Uterus (tissue), 2 donors: ENCODE data around the gene FBXO7.

Experiments used
- CTCF ChIP-seq, 4 experiments: fragments of 200-600 bp in 2 of 4; fragments of 450-650 bp in 2 of 4; sonication (generic) in 2 of 4; IDR thresholded peaks; one replicate each; pipeline ENCODE4 v1.5.1; 2016 to 2019; ENCODE audit warnings: antibody characterized with exemption in 4 of 4, mild to moderate bottlenecking in 2 of 4, moderate library complexity in 1 of 4
- POLR2A ChIP-seq, 2 donors: fragments of 450-650 bp; IDR thresholded peaks; one replicate each; pipeline ENCODE4 v1.6.1; 2016; ENCODE audit warnings: antibody characterized with exemption in 2 of 2, mild to moderate bottlenecking in 1 of 2, moderate library complexity in 1 of 2

DNA sequence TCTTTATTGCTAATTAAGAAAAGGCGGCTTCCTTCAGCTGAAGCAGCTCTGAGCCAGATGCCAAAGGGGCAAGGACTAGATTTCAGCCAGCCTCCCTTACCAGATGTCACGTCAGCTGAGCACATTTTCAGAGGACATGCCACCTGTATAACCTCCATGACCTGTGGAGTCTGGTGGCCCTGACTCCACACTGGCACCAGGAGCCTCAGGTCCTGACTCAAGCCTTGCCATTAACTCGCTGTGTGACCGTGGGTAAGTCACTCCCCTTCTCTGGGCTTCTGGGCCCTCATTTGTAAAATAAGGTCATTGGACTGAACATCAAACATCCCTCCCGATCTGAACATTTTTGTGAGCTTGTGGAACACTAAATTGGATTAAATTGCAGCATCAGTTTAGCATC, 46.0 kb downstream of the FBXO7 start:
- no peak for TF ChIP-seq CTCF (IDR thresholded peaks at IDR 0.05)
- no peak for TF ChIP-seq POLR2A (IDR thresholded peaks at IDR 0.05)
